Activated CD4-positive, alpha-beta T cell treated with anti-CD3 and anti-CD28 coated beads for 4 hours (primary cell): ENCODE measurements around the gene PRSS22.
A peak's percentile ranks its signal among the peaks of the same experiment; 100 is the strongest.

Source experiments
- DNase-seq, 2 donors: peaks; one replicate each; pipeline ENCODE4 v3.0.0-alpha.2; 2020

The PRSS22 gene, protein sequence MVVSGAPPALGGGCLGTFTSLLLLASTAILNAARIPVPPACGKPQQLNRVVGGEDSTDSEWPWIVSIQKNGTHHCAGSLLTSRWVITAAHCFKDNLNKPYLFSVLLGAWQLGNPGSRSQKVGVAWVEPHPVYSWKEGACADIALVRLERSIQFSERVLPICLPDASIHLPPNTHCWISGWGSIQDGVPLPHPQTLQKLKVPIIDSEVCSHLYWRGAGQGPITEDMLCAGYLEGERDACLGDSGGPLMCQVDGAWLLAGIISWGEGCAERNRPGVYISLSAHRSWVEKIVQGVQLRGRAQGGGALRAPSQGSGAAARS

DNA sequence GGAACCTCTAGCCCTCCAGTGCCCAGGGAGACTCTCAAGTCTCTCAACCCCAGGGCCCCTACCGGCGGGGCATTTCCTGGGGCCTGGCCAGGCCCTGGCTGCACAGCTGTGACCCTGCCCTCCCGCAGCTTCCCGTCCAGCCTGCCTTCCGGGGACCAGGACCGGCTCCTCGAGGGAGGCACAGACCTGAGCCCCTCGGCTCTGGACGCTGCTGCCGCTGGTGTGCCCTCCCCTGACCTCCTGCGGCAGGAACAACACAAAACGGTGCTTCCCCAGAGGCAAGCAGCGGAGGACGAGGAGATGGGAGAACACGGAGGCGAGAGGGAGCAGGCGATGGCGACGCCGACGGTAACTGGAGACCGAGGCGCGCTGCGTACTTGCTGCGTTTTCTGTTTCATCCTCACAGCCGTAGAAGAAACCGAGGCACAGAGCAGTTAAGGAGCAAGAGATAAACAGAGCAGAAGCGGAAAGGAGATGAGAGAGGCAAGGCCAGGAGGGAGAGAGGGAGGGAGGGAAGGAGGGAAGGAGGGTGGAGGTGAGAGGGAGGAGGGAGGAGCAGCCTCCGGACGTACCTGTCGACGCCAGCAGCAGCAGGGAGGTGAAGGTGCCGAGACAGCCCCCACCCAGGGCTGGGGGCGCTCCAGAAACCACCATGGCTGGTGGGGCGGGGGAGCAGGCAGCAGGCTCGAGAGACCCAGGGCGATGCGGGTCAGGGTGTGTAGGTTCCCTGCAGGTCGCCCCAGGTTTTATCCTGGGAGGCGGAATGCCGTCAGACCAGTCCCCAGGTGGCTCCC, at the start of gene PRSS22:
Gene PRSS22, minus strand, starts transcription at position 720 of the 794 bp plus-strand sequence. Its CDS starts 66 bp downstream, at position 654.
- no peak for DNase-seq

DNA sequence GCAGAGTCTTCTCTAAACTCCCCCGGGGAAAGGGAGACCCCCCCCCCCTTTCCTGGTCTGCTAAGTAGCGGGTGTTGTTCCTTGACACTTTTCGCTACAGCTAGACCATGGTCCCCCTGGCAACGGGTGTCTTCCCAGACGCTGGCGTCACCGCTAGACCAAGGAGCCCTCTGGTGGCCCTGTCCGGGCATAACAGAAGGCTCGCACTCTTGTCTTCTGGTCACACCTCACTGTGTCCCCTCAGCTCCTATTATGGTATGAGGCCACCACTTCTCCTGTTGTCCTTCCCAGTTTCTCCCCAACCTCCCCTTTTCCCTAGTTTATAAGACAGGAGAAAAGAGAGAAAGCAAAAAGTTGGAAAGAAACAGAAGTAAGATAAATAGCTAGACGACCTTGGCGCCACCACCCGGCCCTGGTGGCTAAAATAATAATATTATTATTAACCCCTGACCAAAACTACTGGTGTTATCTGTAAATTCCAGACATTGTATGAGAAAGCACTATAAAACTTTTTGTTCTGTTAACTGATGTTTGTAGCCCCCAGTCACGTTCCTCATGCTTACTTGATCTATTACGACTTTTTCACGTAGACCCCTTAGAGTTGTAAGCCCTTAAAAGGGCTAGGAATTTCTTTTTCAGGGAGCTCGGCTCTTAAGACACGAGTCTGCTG, 49.2 kb upstream of the PRSS22 start:
- peak; percentile 41 to 47 for DNase-seq

DNA sequence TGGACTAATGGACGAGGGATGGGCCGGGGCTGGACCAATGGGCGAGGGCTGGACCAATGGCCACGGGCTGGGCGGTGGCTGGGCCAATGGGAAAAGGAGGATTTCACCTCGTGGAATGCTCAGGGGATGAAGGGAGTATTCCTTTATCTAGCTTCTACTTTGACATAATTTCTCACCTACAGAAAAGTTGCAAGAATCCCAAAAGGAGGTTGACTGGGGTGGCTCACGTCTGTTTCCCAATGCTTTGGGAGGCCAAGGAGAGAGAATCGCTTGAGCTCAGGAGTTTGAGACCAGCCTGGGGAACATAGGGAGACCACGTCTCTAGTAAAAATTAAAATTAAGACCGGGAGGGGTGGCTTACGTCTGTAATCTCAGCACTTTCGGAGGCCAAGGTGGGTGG, 48.0 kb upstream of the PRSS22 start:
- DNase-seq, result no peak

DNA sequence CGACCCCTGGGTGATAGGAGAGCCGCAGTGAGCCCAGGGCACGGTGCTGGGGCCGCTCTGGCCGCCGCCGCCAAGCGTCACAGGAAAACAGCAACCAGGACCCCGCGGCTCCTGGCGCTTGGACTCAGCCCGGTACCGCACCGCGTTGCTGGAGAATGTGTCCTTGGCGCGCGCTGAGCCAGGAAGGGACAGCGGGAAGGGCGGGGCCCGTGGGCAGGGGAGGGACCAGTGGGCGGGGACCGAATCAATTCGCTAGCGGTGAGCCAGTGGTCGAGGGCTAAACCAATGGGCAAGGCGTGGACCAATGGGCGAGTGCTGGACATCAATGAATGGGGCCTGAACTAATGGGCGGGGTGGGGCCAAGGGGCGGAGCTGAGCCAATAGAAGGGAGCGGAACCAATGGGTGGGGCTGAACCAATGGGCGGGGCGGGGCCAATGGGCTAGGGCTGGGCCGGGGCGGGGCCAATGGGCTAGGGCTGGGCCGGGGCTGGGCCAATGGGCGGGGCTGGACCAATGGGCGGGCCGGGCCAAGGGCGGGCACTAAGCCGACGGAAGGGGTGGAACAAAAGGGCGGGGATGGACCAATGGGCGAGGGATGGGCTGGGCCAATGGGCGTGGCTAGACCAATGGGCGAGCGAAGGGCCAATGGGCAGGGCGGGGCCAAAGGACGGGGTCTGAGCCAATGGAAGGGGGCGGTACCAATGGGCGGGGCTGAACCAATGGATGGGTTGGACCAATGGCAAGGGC, 47.4 kb upstream of the PRSS22 start:
- peak; percentile 79 to 83 for DNase-seq

DNA sequence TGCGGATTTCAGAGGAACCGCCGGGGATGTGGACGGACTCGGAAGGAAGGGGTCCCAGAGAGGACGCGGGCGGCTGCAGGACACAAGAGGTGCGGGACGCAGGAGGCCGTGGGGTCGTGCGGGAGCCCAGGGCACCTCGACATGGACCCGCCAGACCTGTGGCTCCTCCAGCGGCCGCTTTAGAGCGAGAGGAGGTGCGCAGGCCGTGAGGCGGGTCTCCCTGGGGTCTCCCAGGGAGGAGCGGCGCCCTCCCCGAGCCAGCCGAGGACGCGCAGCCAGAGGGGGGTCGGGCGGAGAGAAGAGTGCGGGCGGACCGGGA, 46.9 kb upstream of the PRSS22 start:
- DNase-seq, result no peak

DNA sequence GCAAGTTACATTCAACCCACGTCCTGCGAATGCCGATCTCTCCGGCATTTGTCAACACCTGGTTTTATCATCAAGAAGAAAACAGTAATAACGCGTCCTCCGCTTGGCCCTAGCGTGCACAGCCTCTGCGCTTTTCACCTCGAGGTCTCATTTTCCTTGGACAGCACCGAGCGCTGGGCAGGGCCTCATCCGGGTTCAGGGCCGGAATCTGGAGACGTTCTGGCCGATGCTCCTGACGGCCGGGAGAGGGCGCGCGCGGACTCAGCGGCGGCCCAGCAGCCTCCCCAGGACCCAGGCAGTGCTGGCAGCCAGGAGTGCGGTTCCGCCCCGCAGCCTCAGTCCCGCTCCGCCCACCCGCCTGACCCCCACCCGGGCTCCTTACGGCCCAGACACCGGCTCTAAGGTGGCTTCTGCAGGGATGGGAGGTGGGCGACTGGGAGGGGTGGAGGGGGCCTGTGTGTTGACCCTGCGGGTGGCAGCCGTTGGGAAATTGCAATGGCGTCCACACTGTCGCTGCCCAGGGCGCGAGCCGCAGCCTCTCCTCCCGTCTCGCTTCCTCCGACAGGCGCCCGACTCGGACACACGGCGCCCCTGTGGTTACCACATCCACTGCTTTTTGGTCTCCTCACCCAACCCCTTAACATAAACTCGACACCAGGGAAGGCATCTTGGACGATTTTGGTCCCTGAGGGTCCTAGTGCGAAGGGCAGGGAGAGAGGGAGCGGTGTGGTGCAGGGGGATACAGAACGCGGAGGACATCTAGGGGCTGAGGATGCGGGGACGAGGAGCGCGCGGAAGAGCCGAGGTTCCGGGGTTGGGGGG, 46.3 kb upstream of the PRSS22 start:
- peak; percentile 62 to 74 for DNase-seq

DNA sequence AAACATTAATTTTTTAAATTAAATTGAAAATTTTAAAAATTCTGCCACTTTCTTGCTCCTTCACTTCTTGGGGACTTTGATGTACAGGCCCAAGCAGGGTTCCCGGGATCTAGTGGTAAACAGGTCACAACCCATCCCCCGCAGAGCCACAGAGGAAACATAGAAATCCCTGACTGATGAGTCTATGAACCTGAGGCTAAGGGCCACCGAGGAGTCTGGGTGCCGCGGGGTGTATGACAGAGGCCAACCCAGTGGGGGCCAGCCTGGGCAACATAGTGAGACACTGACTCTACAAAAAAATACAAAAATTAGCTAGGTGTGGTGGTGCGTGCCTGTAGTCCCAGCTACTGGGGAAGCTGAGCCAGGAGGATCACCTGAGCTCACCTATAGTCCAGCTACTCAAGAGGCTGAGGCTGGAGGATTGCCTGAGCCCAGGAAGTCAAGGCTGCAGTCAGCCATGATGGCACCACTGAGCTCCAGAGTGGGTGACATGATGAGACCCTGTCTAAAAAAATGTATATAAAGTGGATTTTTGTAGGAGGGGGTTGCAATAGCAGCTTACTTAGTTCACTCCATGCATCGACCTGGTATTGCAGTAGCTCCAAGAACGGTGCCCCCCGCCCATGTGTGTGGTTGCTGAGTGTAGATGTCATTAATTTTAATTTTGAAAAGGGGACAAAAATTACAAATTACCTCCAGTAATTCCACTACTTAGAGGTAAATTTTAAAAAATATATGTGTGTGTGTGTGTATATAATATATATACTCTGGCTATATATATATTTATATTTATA, 44.6 kb upstream of the PRSS22 start:
- DNase-seq, result no peak

DNA sequence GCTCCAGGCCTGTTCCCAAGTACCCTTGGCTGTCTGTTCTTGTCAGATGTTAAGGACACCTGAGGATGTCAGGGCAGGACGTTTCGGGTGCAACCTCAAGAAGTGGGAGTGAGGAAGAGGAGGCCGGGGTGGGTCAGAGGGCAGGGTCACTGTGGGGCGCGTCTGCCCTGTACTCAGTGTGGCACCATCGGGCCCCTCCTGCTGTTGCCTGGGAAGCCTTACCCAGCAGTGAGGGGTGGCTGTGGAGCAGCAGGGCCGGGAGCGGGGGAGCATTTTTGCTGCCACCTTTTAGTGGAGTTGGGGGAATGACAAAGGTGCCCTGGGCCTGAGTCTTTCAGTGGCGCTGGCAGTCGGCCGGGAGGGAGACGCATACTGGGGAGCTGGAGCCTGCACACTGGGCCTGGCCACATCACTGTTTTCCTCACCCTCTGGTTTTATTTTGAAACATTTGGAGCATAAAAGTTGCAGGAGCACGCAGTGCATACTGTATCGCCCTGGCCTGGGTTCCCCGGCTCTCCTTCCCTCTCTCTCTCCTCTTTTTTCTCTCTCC, 42.6 kb upstream of the PRSS22 start:
- no peak for DNase-seq

DNA sequence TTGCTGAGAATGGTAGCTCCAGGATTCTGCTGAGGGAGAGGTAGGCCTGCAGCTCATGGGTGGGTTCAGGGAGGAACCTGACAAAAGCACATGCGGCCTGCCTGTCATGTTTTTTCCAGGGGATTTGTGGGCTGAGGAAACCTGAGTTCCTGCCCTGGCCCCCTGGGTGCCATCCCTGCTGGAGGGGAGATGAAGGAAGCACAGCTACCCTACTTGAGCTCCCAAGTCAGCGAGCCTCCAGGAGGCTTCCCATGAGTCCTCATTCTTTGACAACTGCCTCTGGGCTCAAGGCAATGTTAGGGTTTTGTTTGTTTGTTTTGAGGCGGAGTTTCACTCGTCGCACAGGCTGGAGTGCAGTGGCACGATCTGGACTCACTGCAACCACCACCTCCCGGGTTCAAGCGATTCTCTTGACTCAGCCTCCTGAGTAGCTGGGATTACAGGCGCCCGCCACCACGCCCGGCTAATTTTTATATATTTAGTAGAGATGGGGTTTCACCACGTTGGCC, 41.6 kb upstream of the PRSS22 start:
- DNase-seq, result no peak

DNA sequence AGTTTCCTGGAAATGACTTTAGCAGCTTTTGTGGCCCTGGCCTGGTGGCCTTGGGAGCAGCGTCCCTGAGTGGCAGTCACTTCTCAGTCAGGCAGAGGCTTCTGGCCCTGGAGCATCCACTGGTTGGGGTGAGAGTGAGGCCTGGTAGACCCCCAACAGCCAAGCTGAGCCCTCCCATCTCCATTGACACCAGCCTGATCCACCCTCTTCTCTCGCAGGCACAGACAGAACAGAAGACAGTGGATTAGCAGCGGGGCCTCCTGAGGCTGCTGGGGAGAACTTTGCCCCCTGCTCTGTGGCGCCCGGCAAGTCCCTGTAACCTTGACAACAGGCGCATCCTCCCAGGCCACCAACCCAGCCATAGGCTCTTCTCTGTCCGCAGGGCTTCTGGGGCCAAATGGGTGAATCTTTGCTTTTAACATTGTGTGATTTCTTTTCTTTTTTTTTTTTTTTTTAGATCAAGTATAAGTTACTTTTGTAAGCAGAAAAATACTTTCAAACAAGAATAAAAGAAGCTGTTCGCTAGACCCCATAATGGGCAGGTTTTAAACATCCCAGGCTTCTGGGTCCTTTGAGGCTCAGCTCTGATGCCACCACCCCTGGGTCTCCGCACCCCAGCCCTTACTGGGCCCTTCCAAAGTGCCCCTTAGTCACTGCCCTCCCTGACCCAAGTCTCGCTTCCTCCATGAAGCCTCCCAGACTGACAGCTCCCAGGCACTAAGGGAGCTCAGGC, 41.0 kb upstream of the PRSS22 start:
- no peak for DNase-seq

DNA sequence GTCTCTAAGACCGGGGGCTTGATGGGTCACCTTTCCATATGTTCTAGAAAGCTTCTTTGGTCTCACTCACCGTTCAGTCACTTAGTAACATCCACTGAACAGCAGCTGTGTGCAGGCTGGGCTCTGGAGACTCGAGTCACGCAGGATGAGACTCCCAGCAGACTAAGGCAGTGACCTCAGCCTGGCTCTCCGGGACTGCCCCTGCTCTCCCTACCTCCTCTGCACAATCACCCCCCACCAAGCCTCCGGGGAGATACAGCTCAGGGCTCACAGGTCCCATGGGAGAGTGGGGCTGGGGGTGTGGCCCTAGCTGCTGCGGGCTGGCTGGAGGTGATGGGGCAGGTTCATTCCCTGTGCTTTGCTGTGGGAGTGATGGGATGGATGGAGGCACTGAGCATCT, 39.1 kb upstream of the PRSS22 start:
- DNase-seq, result no peak

DNA sequence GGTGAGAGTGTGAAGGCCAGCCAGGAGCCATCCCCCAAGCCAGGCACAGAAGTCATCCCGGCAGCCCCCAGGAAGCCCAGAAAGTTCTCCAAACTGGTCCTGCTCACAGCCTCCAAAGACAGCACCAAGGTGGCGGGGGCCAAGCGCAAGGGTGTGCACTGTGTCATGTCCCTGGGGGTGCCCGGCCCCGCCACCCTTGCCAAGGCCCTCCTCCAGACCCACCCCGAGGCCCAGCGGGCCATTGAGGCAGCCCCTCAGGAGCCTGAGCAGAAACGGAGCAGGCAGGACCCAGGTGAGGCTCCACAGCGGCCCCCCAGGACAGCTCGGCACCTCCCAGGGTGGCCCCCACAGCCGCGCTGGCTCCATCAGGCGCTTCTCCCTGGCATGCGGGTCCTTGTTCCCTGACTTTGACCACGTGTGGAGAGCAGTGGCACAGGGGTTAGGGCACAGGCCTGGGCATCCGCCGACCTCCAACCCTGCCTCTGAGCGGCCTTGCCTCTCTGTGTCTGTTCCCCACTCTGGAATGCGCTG, 38.6 kb upstream of the PRSS22 start:
- no peak for DNase-seq

DNA sequence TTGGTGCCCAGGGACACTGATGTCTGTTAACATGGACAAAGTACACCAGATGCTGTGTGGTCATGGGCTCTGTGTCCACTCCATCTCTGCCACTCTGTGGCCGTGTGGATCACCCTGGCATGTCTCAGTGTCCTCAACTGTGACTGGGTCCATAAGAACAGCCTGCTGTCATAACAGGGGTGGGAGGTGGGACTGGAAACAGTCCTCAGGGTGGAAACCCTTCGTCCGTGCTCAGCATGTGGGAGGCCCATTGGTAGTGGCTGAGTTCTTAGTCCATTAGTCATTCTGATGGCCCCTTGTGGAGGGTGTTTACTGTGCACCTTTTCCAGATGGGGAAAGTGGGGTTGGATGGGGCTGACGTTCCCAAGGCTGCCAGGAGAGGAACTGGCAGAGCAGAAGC, 37.8 kb upstream of the PRSS22 start:
- no peak for DNase-seq

DNA sequence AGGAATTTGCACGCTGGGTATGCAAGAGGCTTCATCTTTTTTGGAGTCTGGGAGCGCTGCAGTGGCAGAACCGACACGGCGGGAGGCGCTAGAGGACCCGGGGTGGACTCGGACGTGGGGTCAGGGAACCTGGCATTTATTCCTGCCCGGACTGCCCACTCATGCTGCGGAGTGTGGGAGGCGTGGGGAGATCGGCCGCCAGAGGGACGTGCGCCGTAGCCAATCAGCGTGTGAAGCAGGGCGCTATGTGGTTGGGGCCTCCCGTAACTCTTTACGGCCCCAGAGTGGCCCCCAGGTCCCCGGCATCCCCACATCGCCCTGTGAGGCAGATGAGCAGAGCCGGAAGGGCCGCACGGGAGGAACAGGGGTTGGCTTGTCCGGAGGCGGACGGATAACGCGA, 36.3 kb upstream of the PRSS22 start:
- DNase-seq, result no peak

DNA sequence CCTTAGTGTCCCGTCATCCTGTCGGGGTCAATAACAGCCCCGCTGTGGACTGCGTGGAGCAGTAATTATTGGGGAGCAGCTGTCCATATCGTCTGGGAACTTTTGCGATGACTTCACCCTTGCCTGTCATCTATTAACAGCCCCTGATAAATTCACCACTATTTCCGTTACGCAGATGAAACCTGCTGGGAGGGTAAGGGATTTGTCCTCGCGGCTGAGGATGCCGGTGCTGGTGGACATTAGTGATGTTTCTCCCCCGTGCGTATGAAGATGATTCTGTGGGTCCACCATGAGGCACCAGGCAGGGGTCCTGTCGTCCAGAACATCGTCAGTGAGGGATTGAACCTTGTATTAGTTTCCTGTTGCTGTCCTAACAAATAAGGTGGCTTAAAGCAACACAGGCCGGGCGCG, 26.1 kb upstream of the PRSS22 start:
- DNase-seq, result no peak

DNA sequence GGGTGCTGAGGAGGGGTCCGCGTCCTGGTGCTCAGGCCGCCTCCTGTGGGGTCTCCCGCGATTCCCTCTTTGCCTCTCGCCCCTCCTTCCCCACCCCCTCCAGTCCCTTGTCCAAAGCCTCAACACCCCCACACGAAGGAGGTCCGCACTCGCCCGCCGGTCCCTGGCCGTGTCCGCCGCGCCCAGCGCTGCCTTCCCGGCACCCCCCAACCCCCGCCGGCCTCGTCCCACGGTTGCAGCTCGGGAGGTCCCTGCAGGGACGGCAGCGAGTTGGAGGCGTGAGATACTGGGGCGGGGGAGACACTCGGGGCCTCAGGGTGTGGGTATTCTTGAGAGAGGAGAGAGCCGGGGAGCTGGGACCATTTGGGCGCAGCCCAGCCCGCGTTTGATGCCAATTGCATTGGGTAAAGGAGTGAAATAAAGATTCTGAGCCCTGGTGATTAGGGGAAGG, 25.5 kb upstream of the PRSS22 start:
- DNase-seq, result no peak

DNA sequence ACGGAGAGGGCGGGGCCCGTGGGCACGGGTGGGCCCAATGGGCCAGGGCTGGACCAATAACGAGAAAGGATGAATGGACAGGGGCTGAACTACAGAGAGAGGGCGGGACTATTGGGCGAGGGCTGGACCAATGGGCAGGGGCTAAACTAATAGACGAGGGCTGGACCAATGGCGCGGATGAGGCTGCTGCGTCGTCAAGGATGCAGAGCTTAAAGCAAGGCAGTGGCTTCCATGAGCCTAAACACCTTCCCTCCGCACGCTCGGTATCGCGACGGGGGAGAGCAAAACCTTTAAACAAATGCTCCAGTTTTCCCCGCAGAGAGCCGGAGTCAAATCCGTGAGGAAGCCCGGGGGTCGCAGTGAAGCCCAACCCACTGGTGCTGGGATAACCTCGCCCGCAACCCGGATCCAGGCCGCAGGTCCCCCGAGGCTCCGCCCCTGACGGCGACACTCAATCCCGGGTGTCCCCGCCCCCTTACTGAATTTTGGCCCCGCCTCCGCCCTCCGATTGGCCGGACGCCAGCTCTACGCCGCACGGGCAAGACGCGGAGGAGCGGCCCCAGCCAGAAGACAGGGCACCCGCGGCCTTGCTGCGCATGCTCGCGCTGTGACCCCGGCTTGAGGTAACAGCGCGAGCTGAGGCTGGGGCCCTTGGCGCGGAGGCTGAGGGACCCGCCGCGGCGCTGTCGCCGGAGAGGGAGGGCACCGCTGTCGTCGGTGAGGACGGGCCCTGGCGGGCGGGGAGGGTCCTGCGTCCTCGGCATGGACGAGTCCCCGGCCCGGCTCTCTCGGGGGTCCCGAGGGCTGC, 24.9 kb upstream of the PRSS22 start, which contains the start of gene FLYWCH2:
Gene FLYWCH2, plus strand, starts transcription at position 566 of the 808 bp plus-strand sequence. CDS start 13,235 bp downstream, outside the sequence.
- DNase-seq, result peak; percentile 97 to 99

DNA sequence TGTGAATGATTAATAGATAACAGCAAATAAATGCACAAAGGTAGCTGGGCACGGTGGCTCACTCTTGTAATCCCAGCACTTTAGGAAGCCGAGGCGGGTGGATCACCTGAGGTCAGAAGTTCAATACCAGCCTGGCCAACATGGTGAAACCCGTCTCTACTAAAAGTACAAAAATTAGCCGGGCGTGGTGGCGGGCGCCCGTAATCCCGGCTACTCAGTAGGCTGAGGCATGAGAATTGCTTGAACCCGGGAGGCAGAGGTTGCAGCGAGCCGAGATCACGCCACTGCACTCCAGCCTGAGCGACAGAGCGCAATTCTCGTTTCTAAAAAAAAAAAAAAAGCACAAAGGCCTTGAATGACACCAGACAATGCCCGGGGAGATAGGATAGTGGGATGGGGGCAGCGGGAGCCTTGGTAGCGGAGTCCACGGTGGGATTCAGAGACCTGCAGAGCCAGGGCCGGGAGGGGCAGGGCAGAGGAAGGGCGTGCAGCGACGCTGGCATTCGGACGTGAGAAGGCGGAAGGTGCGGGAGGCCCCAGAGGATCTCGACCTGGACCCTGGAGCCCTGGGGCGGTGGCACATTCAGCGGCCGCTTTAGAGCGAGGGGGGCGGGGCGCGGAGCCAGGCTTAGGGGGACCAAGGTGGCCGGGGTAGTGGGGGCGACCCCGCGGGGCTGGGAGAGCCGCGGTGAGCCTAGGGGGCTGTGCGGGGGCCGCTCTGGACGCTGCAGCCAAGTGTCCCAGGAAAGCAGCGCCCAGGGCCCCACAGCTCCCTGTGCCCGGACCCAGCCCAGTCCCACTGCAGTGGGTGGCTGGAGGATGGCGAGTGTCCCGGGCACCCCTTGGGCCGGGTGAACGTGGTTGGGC, 24.0 kb upstream of the PRSS22 start:
- DNase-seq, result peak in 1 of 2 donors; percentile 24
